Measurements from ENCODE around the gene TMEM63C. TPM values are rescaled to one million over a fixed set of nuclear protein-coding genes. Genes with fewer than 3 reads are reported as not detected.

Gene TMEM63C
- total RNA-seq, 3 donors from 2014 or later = 21.2 to 40.8 (median 34.9) TPM

- Histone ChIP-seq H3K36me3 (ENCODE audit: low read depth) (no peaks in the 10 kb centered on the region), H3K4me3 (no peak overlapping the region), H3K4me1 (ENCODE audit: low read depth) (no peaks in the 10 kb centered on the region), H3K9me3 (no peaks in the 10 kb centered on the region)
- no peak for DNase-seq
- intact Hi-C loops (cut with DNase I, micrococcal nuclease) = loop anchor here in 1 of 2 donors (10.0 kb wide), 1 partner anchor 65 kb away; no protein-coding TSS in a partner anchor
- no peak for ATAC-seq
- TF ChIP-seq, protein P1, sequence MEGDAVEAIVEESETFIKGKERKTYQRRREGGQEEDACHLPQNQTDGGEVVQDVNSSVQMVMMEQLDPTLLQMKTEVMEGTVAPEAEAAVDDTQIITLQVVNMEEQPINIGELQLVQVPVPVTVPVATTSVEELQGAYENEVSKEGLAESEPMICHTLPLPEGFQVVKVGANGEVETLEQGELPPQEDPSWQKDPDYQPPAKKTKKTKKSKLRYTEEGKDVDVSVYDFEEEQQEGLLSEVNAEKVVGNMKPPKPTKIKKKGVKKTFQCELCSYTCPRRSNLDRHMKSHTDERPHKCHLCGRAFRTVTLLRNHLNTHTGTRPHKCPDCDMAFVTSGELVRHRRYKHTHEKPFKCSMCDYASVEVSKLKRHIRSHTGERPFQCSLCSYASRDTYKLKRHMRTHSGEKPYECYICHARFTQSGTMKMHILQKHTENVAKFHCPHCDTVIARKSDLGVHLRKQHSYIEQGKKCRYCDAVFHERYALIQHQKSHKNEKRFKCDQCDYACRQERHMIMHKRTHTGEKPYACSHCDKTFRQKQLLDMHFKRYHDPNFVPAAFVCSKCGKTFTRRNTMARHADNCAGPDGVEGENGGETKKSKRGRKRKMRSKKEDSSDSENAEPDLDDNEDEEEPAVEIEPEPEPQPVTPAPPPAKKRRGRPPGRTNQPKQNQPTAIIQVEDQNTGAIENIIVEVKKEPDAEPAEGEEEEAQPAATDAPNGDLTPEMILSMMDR (IDR thresholded peaks at IDR 0.05) = no peak
Measured at GRCh38 chr14:77219591-77219990, 38.0 kb downstream of the TMEM63C start.

DNA sequence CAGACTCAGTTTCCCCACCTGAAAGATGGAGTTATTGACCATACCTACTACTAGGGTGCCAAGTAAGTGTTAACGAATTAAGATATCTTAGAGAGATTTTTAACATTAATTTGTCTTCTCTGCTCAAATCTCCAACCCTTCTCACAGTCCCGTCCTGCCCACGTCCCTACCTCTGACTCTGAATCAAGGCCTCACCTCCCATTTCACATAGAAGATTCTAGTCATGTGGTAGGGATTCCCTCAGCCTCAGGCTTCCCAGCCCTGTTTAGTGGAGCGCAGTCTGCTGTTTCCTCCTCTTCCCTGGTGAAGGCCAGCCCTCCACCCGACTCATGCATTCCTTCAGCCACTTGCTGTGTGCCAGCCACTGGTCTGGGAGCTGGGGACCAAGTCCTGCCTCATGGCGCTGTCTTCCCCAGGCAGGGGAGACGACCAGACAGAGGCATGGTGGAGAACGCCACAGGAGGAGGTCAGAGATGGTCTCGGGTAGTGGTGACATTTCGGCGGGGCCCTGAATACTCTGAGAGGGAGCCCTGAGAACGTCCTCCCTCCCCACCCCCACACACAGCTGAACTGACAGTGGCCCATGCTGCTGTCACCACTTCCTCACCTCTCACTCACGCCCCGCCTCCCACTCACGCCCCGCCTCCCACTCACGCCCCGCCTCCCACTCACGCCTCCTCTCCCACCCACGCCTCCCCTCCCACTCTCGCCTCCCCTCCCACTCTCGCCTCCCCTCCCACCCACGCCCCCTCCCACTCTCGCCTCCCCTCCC, 38.8 kb downstream of the TMEM63C start:
- Histone ChIP-seq H3K9me3 (no peaks in the 10 kb centered on the region), H3K4me3 (no peak overlapping the region), H3K36me3 (ENCODE audit: low read depth) (no peaks in the 10 kb centered on the region), H3K4me1 (ENCODE audit: low read depth) (no peaks in the 10 kb centered on the region)
- DNase-seq (no peak), ATAC-seq (no peak)
- TF ChIP-seq, protein P1 (IDR thresholded peaks at IDR 0.05) = no peak
- intact Hi-C loops (cut with DNase I, micrococcal nuclease) = no loop called here

GRCh38 chr14:77221241-77221871, 39.8 kb downstream of the TMEM63C start:
- DNase-seq (no peak), ATAC-seq (no peak)
- intact Hi-C loops (cut with DNase I, micrococcal nuclease) = no loop called here
- H3K36me3 ChIP-seq (ENCODE audit: low read depth) = no peaks in the 10 kb centered on the region
- no peaks in the 10 kb centered on the region for H3K9me3 ChIP-seq
- no peak overlapping the region for H3K4me3 ChIP-seq
- no peaks in the 10 kb centered on the region for H3K4me1 ChIP-seq (ENCODE audit: low read depth)
- TF ChIP-seq, protein P1 (IDR thresholded peaks at IDR 0.05) = no peak

DNA sequence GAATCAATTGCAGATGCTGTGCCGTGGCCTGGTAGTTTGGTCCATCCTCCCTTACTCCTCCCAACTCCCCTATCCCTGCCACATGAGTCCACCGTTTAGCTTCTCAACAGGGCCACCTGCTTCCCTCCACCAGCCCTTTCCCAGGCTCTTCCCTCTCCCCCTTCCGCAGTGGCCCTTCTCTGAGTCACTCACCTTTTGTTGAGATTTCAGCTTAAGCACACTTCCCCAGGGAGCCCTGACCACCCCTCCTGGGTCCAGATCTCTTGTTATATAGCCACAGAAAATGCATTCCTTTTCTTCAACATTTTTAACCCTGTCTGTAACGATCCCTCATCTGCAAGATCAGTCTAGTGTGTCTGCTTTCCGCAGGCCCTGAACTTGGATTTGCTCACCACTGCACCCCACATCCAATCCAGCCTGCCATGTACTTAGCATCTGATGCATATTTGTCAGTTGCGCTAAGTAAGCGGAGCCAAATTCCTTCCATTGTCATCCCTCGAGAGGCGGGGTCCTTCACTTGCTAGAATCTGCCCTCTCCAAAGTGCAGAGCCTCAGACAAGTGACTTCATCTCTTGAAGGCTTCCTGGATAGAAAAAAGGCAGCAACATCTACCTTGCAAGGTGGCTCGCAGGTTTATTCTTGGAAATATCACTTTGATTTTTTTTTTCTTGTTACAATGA, 41.1 kb downstream of the TMEM63C start:
- Histone ChIP-seq H3K36me3 (ENCODE audit: low read depth) (no peaks in the 10 kb centered on the region), H3K9me3 (no peaks in the 10 kb centered on the region), H3K4me1 (ENCODE audit: low read depth) (no peaks in the 10 kb centered on the region), H3K4me3 (no peak overlapping the region)
- intact Hi-C loops (cut with DNase I, micrococcal nuclease) = no loop called here
- DNase-seq (no peak), ATAC-seq (no peak)
- TF ChIP-seq, protein P1 (IDR thresholded peaks at IDR 0.05) = no peak

DNA sequence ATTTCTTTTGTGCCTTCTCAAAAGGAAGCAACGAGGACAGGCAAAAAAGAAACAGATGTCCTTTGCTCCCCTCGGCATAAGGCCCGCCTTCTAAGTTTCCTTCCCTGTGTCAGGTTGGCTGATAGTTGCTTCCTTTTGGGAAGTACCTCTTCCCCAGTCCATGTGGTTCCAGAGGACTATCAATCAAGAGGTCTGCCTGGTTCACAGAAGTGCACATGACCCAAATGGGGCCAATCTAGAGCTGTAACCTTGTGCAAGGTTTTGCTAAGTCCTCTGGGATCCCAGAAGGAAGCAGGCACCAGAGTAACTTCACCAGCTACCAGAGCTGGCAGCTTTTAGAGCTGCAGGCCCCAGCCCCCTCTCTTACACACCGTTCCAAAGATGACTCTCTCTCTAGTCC, 42.6 kb downstream of the TMEM63C start:
- ATAC-seq (no peak), DNase-seq (no peak)
- intact Hi-C loops (cut with DNase I, micrococcal nuclease) = no loop called here
- Histone ChIP-seq H3K36me3 (ENCODE audit: low read depth) (no peaks in the 10 kb centered on the region), H3K4me3 (no peak overlapping the region), H3K4me1 (ENCODE audit: low read depth) (no peaks in the 10 kb centered on the region), H3K9me3 (no peaks in the 10 kb centered on the region)
- TF ChIP-seq, protein P1 (IDR thresholded peaks at IDR 0.05) = no peak

Measured in mucosa of descending colon (tissue), 3 donors.